WTC11 (cell line): ENCODE results near the gene AP1G1. TPM values are rescaled to one million over a fixed set of nuclear protein-coding genes. Genes with fewer than 3 reads are reported as not detected.
A peak's percentile ranks its signal among the peaks of the same experiment; 100 is the strongest.

Source experiments
- ATAC-seq: fragments of 200-7000 bp; cut with Tn5 transposase; 2 replicates; pipeline ENCODE4 v1.10.0; 2021; ENCODE audit warnings: mild to moderate bottlenecking, moderate library complexity
- CTCF ChIA-PET: fragments of 300-600 bp; sonication (Branson Sonifier 250); formaldehyde crosslinking; loops from one replicate; lab custom pipeline; 2021; ENCODE audit warnings: antibody characterized with exemption; lab: Charles Lee
- POLR2A ChIA-PET: fragments of 350-600 bp; sonication (Branson Sonifier 250); formaldehyde crosslinking; loops from one replicate; lab custom pipeline; 2021; ENCODE audit warnings: antibody characterized with exemption; lab: Charles Lee
- DNase-seq: peaks from one replicate; pipeline ENCODE4 v3.0.0; 2021; ENCODE audit warnings: low spot score
- H3K27ac Mint-ChIP-seq: 2 replicates; pipeline ENCODE4 v1.8.0; 2021; ENCODE audit warnings: mixed read lengths
- H3K27me3 Mint-ChIP-seq: 2 replicates; pipeline ENCODE4 v1.8.0; 2021; ENCODE audit warnings: low read depth, mild to moderate bottlenecking, moderate library complexity, mixed read lengths
- H3K36me3 Mint-ChIP-seq: 2 replicates; pipeline ENCODE4 v1.8.0; 2021; ENCODE audit warnings: mixed read lengths
- H3K4me1 Mint-ChIP-seq: 2 replicates; pipeline ENCODE4 v1.8.0; 2022; ENCODE audit warnings: mixed read lengths
- H3K4me3 Mint-ChIP-seq: 2 replicates; pipeline ENCODE4 v1.8.0; 2021; ENCODE audit warnings: mild to moderate bottlenecking, moderate library complexity, mixed read lengths
- H3K9me3 Mint-ChIP-seq: 2 replicates; pipeline ENCODE4 v1.8.0; 2021; ENCODE audit warnings: mixed read lengths
- CBFB ChIP-seq: sonication (generic); formaldehyde crosslinking; IDR thresholded peaks from 2 replicates; pipeline ENCODE4 v1.8.1; 2022; ENCODE audit warnings: mild to moderate bottlenecking, low read depth, missing genetic modification reagents
- E2F4 ChIP-seq: sonication (generic); formaldehyde crosslinking; IDR thresholded peaks from 2 replicates; pipeline ENCODE4 v1.8.1; 2022; ENCODE audit warnings: low read depth, mild to moderate bottlenecking, moderate library complexity, missing genetic modification reagents, borderline replicate concordance
- ELF4 ChIP-seq: sonication (generic); formaldehyde crosslinking; IDR thresholded peaks from 2 replicates; pipeline ENCODE4 v1.8.1; 2022; ENCODE audit warnings: low read depth, mild to moderate bottlenecking, moderate library complexity, missing genetic modification reagents
- HMGA2 ChIP-seq: fragments of 250-450 bp; sonication (Bioruptor Pico); IDR thresholded peaks from 2 replicates; pipeline ENCODE4 v1.4.0; 2021; ENCODE audit warnings: mild to moderate bottlenecking, moderate library complexity
- MAX ChIP-seq: sonication (generic); formaldehyde crosslinking; IDR thresholded peaks from 2 replicates; pipeline ENCODE4 v1.8.0; 2022; ENCODE audit warnings: mild to moderate bottlenecking, missing genetic modification reagents
- NFATC4 ChIP-seq: fragments of 250-450 bp; sonication (Bioruptor Pico); IDR thresholded peaks from 2 replicates; pipeline ENCODE4 v1.9.0; 2021; ENCODE audit warnings: mild to moderate bottlenecking
- OVOL2 ChIP-seq: fragments of 250-450 bp; sonication (Bioruptor Pico); IDR thresholded peaks from 2 replicates; pipeline ENCODE4 v1.9.0; 2021; ENCODE audit warnings: mild to moderate bottlenecking, borderline replicate concordance
- SMAD4 ChIP-seq: sonication (generic); formaldehyde crosslinking; IDR thresholded peaks from 2 replicates; pipeline ENCODE4 v1.8.0; 2022; ENCODE audit warnings: mild to moderate bottlenecking, missing genetic modification reagents
- SP1 ChIP-seq: sonication (generic); formaldehyde crosslinking; conservative IDR thresholded peaks from 2 replicates; pipeline ENCODE4 v1.8.1; 2022; ENCODE audit warnings: missing genetic modification reagents
- STAT6 ChIP-seq: sonication (generic); formaldehyde crosslinking; conservative IDR thresholded peaks from 2 replicates; pipeline ENCODE4 v1.8.1; 2023; ENCODE audit warnings: mild to moderate bottlenecking, low read depth, missing genetic modification reagents, moderate library complexity
- ZNF121 ChIP-seq: sonication (generic); formaldehyde crosslinking; IDR thresholded peaks from 2 replicates; pipeline ENCODE4 v1.8.0; 2023; ENCODE audit warnings: missing genetic modification reagents
- ZNF263 ChIP-seq: sonication (generic); formaldehyde crosslinking; IDR thresholded peaks from 2 replicates; pipeline ENCODE4 v1.8.1; 2022; ENCODE audit warnings: low read depth, mild to moderate bottlenecking, moderate library complexity, missing genetic modification reagents
- ZNF425 ChIP-seq: fragments of 250-450 bp; sonication (Bioruptor Pico); conservative IDR thresholded peaks from 2 replicates; pipeline ENCODE4 v1.9.0; 2021; ENCODE audit warnings: mild to moderate bottlenecking
- total RNA-seq: library from RNA; stranded (reverse); gene quantifications from 3 replicates; pipeline ENCODE4 v1.2.3, GENCODE V29; 2021
- TF ChIP-seq, protein P1 (sequence below): sonication (generic); formaldehyde crosslinking; IDR thresholded peaks from 2 replicates; pipeline ENCODE4 v1.8.0; 2023; ENCODE audit warnings: missing genetic modification reagents, mild to moderate bottlenecking, borderline replicate concordance
- TF ChIP-seq, protein P2 (sequence below): sonication (generic); formaldehyde crosslinking; IDR thresholded peaks from 2 replicates; pipeline ENCODE4 v1.8.1; 2023; ENCODE audit warnings: mild to moderate bottlenecking, missing genetic modification reagents, moderate library complexity
- TF ChIP-seq, protein P3 (sequence below): sonication (generic); formaldehyde crosslinking; IDR thresholded peaks from 2 replicates; pipeline ENCODE4 v1.8.0; 2022; ENCODE audit warnings: missing genetic modification reagents

AP1G1 gene
- total RNA-seq, 1 experiment from 2014 or later, result 72.4 TPM

- TF ChIP-seq STAT6 (CRISPR knock-in tag) (no peak), ELF4 (CRISPR knock-in tag) (no peak)
Observed at GRCh38 chr16:71796501-71797097, 12.0 kb downstream of the AP1G1 start (continued).

DNA sequence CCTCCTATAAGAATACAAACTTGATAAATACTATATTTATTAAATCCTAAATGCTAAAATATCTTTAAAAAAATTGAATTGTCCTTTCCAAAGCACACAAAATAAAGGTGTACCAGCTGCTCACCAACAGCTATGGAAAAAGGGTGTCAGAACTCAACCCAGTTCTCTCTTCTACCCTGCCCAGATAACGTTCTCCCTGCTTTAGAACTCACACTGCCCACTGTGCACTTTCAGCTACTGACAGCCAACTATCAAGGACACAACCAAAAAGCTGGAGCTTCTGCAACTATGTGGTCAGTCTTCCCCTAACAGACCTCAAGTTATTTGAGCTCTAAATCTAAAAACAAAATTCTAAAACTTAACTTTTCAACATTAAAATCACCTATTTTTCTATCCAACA, 13.7 kb downstream of the AP1G1 start:
- H3K27me3 Mint-ChIP-seq, result no peaks in the 10 kb centered on the region
- TF ChIP-seq SP1 (CRISPR knock-in tag) (no peak), SMAD4 (no peak), NFATC4 (no peak)
- TF ChIP-seq, protein P1, sequence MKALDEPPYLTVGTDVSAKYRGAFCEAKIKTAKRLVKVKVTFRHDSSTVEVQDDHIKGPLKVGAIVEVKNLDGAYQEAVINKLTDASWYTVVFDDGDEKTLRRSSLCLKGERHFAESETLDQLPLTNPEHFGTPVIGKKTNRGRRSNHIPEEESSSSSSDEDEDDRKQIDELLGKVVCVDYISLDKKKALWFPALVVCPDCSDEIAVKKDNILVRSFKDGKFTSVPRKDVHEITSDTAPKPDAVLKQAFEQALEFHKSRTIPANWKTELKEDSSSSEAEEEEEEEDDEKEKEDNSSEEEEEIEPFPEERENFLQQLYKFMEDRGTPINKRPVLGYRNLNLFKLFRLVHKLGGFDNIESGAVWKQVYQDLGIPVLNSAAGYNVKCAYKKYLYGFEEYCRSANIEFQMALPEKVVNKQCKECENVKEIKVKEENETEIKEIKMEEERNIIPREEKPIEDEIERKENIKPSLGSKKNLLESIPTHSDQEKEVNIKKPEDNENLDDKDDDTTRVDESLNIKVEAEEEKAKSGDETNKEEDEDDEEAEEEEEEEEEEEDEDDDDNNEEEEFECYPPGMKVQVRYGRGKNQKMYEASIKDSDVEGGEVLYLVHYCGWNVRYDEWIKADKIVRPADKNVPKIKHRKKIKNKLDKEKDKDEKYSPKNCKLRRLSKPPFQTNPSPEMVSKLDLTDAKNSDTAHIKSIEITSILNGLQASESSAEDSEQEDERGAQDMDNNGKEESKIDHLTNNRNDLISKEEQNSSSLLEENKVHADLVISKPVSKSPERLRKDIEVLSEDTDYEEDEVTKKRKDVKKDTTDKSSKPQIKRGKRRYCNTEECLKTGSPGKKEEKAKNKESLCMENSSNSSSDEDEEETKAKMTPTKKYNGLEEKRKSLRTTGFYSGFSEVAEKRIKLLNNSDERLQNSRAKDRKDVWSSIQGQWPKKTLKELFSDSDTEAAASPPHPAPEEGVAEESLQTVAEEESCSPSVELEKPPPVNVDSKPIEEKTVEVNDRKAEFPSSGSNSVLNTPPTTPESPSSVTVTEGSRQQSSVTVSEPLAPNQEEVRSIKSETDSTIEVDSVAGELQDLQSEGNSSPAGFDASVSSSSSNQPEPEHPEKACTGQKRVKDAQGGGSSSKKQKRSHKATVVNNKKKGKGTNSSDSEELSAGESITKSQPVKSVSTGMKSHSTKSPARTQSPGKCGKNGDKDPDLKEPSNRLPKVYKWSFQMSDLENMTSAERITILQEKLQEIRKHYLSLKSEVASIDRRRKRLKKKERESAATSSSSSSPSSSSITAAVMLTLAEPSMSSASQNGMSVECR (CRISPR knock-in tag), result no peak

GRCh38 chr16:71794018-71794417, 14.6 kb downstream of the AP1G1 start:
- H3K36me3 Mint-ChIP-seq, result peaks cover 4% of the 10 kb centered on the region
- no peaks in the 10 kb centered on the region for H3K9me3 Mint-ChIP-seq
- DNase-seq, result no peak
- POLR2A ChIA-PET, result no interaction called here
- H3K27me3 Mint-ChIP-seq, result no peaks in the 10 kb centered on the region
- no peaks in the 10 kb centered on the region for H3K4me1 Mint-ChIP-seq
- CTCF ChIA-PET, result interaction anchor here (2.2 kb wide), 1 partner anchor 167 kb away, joined by 7 read pairs; no protein-coding TSS in a partner anchor
- no peak for ATAC-seq
- no peak overlapping the region; the same call in 1 of the 2 replicates for H3K27ac Mint-ChIP-seq
- H3K4me3 Mint-ChIP-seq, result no peak overlapping the region
- TF ChIP-seq ZNF425 (CRISPR knock-in tag) (no peak), ZNF263 (CRISPR knock-in tag) (no peak), HMGA2 (no peak), E2F4 (no peak), MAX (CRISPR knock-in tag) (no peak), ZNF121 (no peak), OVOL2 (CRISPR knock-in tag) (no peak), CBFB (CRISPR knock-in tag) (no peak)
- TF ChIP-seq, protein P2, sequence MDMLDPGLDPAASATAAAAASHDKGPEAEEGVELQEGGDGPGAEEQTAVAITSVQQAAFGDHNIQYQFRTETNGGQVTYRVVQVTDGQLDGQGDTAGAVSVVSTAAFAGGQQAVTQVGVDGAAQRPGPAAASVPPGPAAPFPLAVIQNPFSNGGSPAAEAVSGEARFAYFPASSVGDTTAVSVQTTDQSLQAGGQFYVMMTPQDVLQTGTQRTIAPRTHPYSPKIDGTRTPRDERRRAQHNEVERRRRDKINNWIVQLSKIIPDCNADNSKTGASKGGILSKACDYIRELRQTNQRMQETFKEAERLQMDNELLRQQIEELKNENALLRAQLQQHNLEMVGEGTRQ (CRISPR knock-in tag), result no peak
- TF ChIP-seq, protein P3, sequence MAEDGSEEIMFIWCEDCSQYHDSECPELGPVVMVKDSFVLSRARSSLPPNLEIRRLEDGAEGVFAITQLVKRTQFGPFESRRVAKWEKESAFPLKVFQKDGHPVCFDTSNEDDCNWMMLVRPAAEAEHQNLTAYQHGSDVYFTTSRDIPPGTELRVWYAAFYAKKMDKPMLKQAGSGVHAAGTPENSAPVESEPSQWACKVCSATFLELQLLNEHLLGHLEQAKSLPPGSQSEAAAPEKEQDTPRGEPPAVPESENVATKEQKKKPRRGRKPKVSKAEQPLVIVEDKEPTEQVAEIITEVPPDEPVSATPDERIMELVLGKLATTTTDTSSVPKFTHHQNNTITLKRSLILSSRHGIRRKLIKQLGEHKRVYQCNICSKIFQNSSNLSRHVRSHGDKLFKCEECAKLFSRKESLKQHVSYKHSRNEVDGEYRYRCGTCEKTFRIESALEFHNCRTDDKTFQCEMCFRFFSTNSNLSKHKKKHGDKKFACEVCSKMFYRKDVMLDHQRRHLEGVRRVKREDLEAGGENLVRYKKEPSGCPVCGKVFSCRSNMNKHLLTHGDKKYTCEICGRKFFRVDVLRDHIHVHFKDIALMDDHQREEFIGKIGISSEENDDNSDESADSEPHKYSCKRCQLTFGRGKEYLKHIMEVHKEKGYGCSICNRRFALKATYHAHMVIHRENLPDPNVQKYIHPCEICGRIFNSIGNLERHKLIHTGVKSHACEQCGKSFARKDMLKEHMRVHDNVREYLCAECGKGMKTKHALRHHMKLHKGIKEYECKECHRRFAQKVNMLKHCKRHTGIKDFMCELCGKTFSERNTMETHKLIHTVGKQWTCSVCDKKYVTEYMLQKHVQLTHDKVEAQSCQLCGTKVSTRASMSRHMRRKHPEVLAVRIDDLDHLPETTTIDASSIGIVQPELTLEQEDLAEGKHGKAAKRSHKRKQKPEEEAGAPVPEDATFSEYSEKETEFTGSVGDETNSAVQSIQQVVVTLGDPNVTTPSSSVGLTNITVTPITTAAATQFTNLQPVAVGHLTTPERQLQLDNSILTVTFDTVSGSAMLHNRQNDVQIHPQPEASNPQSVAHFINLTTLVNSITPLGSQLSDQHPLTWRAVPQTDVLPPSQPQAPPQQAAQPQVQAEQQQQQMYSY (CRISPR knock-in tag), result no peak

More for the DNA sequence above, 13.7 kb downstream of the AP1G1 start:
- peak overlapping the region; percentile 67; the same call in 1 of the 2 replicates for H3K27ac Mint-ChIP-seq
- DNase-seq, result no peak
- ATAC-seq, result no peak
- H3K4me3 Mint-ChIP-seq, result no peak overlapping the region
- H3K36me3 Mint-ChIP-seq, result no peaks in the 10 kb centered on the region; the same call in 1 of the 2 replicates
- no peaks in the 10 kb centered on the region for H3K9me3 Mint-ChIP-seq
- ChIA-PET CTCF (interaction anchor here (0.7 to 2.2 kb wide), 2 partner anchors 167 kb away, joined by 3 to 7 read pairs; no protein-coding TSS in a partner anchor), POLR2A (interaction anchor here (0.6 to 0.8 kb wide), 2 partner anchors 14 to 57 kb away, joined by 3 read pairs; partner anchors contain the start of gene AP1G1)
- no peaks in the 10 kb centered on the region for H3K4me1 Mint-ChIP-seq
